Measurements from ENCODE around the gene NPIPB2. TPM values are rescaled to one million over a fixed set of nuclear protein-coding genes. Genes with fewer than 3 reads are reported as not detected.

NPIPB2 gene
- polyA plus RNA-seq, 1 donor (not counting 4 experiments of a cell fraction or from before 2014, with no cell fraction given): 5.5 TPM

- Histone ChIP-seq H3K27me3 (ENCODE audit: control insufficient read depth, extremely low read depth, insufficient read depth, low read length) (no peaks in the 10 kb centered on the region), H3K4me1 (ENCODE audit: control insufficient read depth, extremely low read depth, insufficient read depth, low read length) (peaks cover 21% of the 10 kb centered on the region), H3K9me3 (ENCODE audit: control insufficient read depth, low read depth, low read length) (no peaks in the 10 kb centered on the region), H3K36me3 (ENCODE audit: control insufficient read depth in 2 of 2, extremely low read depth in 1 of 2, insufficient read depth in 2 of 2, low read length in 2 of 2) (no peaks in the 10 kb centered on the region), H3K9me1 (ENCODE audit: control insufficient read depth, extremely low read depth, insufficient read depth, low read length) (no peaks in the 10 kb centered on the region), H3K4me3 (ENCODE audit: control insufficient read depth in 2 of 3, extremely low read depth in 1 of 3, insufficient read depth in 2 of 3, low read depth in 1 of 3, low read length in 3 of 3) (peak overlapping the region; percentile 69 to 91 (median 82)), H3K4me2 (ENCODE audit: control insufficient read depth, extremely low read depth, insufficient read depth, low read depth, low read length) (peak overlapping the region; percentile 84), H3K79me2 (ENCODE audit: control insufficient read depth, insufficient read depth, low read length) (peaks cover 39% of the 10 kb centered on the region), H3K9ac (ENCODE audit: control insufficient read depth, extremely low read depth, insufficient read depth, low read length) (peak overlapping the region; percentile 83), H3K27ac (ENCODE audit: control insufficient read depth, insufficient read depth, low read length) (peak overlapping the region; percentile 90), H2AFZ (ENCODE audit: control insufficient read depth, low read length) (peak overlapping the region; percentile 92), H4K20me1 (ENCODE audit: control insufficient read depth, extremely low read depth, insufficient read depth, low read length) (peaks cover 18% of the 10 kb centered on the region)
- FAIRE-seq (peak; percentile 52), DNase-seq (ENCODE audit: low read depth, low spot score) (peak; percentile 50)
- TF ChIP-seq CTCF (optimal IDR thresholded peaks at IDR 0.05 in 1 of 3, IDR thresholded peaks at IDR 0.05 in 1 of 3, conservative IDR thresholded peaks at IDR 0.05 in 1 of 3; ENCODE audit: extremely low read depth in 1 of 3, insufficient read depth in 2 of 3, low read length in 3 of 3): peak in 2 of 3 experiments; percentile 6 to 18
- no peak for TF ChIP-seq EZH2 (IDR thresholded peaks at IDR 0.05; ENCODE audit: low read length)
- dilution Hi-C loops (cut with MboI; ENCODE audit: extremely low pct_ligation_motif_present, low sequenced_read_pairs): no loop called here
Observed at GRCh38 chr16:11916524-11917285, 25.1 kb downstream of the NPIPB2 start.

- TF ChIP-seq EZH2 (IDR thresholded peaks at IDR 0.05; ENCODE audit: low read length) (no peak), CTCF (optimal IDR thresholded peaks at IDR 0.05 in 1 of 3, IDR thresholded peaks at IDR 0.05 in 1 of 3, conservative IDR thresholded peaks at IDR 0.05 in 1 of 3; ENCODE audit: extremely low read depth in 1 of 3, insufficient read depth in 2 of 3, low read length in 3 of 3) (no peak)
- DNase-seq (ENCODE audit: low read depth, low spot score): peak; percentile 79
- Histone ChIP-seq H3K4me2 (ENCODE audit: control insufficient read depth, extremely low read depth, insufficient read depth, low read depth, low read length) (peak within 1 kb of the TSS; percentile 98), H3K4me1 (ENCODE audit: control insufficient read depth, extremely low read depth, insufficient read depth, low read length) (peaks cover 21% of the 10 kb centered on the region), H3K9me1 (ENCODE audit: control insufficient read depth, extremely low read depth, insufficient read depth, low read length) (no peaks in the 10 kb centered on the region), H3K36me3 (ENCODE audit: control insufficient read depth in 2 of 2, extremely low read depth in 1 of 2, insufficient read depth in 2 of 2, low read length in 2 of 2) (no peaks in the 10 kb centered on the region), H3K27me3 (ENCODE audit: control insufficient read depth, extremely low read depth, insufficient read depth, low read length) (no peaks in the 10 kb centered on the region), H3K27ac (ENCODE audit: control insufficient read depth, insufficient read depth, low read length) (peak within 1 kb of the TSS; percentile 90), H3K4me3 (ENCODE audit: control insufficient read depth in 2 of 3, extremely low read depth in 1 of 3, insufficient read depth in 2 of 3, low read depth in 1 of 3, low read length in 3 of 3) (peak within 1 kb of the TSS; percentile 91 to 97 (median 92)), H2AFZ (ENCODE audit: control insufficient read depth, low read length) (peak within 1 kb of the TSS; percentile 92), H3K9me3 (ENCODE audit: control insufficient read depth, low read depth, low read length) (no peaks in the 10 kb centered on the region), H4K20me1 (ENCODE audit: control insufficient read depth, extremely low read depth, insufficient read depth, low read length) (peaks cover 23% of the 10 kb centered on the region), H3K79me2 (ENCODE audit: control insufficient read depth, insufficient read depth, low read length) (peaks cover 47% of the 10 kb centered on the region), H3K9ac (ENCODE audit: control insufficient read depth, extremely low read depth, insufficient read depth, low read length) (peak within 1 kb of the TSS; percentile 87)
- dilution Hi-C loops (cut with MboI; ENCODE audit: extremely low pct_ligation_motif_present, low sequenced_read_pairs): no loop called here
- no peak for FAIRE-seq
Observed at GRCh38 chr16:11915644-11916523, 26.0 kb downstream of the NPIPB2 start, which contains the start of gene GSPT1. Gene GSPT1, minus strand, starts transcription at chr16:11915956. Its CDS starts 236 bp downstream, at chr16:11915720.
